Measurements from ENCODE around the gene NUP98.

Gene NUP98

GRCh38 chr11:3797329-3798090 is at the start of gene NUP98:
TSS of gene NUP98 (minus strand) at chr11:3797554. CDS start at chr11:3782117, 15,437 bp downstream.
- DNase-seq (ENCODE audit: low spot score): peak; percentile 100

- no peak for DNase-seq (ENCODE audit: low spot score)
These were observed 48.3 kb upstream of the NUP98 start for GRCh38 chr11:3845670-3846069.

GRCh38 chr11:3845246-3845645 is 47.9 kb upstream of the NUP98 start:
- DNase-seq (ENCODE audit: low spot score): no peak

- no peak for DNase-seq (ENCODE audit: low spot score)
These were observed 46.0 kb upstream of the NUP98 start for GRCh38 chr11:3843326-3843725.

- DNase-seq (ENCODE audit: low spot score): peak; percentile 92
These were observed 44.3 kb upstream of the NUP98 start for GRCh38 chr11:3841426-3842350.

GRCh38 chr11:3840870-3841425 is 43.6 kb upstream of the NUP98 start, which contains the start of gene RHOG:
TSS of gene RHOG (minus strand) at chr11:3840959. CDS start at chr11:3828138, 12,821 bp downstream.
- DNase-seq (ENCODE audit: low spot score): peak; percentile 63

- no peak for DNase-seq (ENCODE audit: low spot score)
These were observed 42.9 kb upstream of the NUP98 start for GRCh38 chr11:3840004-3840869.

- DNase-seq (ENCODE audit: low spot score): no peak
These were observed 41.1 kb upstream of the NUP98 start for GRCh38 chr11:3838504-3838903.

- no peak for DNase-seq (ENCODE audit: low spot score)
These were observed 40.4 kb upstream of the NUP98 start for GRCh38 chr11:3837793-3838192.

GRCh38 chr11:3836903-3837302 is 39.5 kb upstream of the NUP98 start:
- DNase-seq (ENCODE audit: low spot score): peak; percentile 70

- DNase-seq (ENCODE audit: low spot score): no peak
These were observed 38.4 kb upstream of the NUP98 start for GRCh38 chr11:3835751-3836150.

GRCh38 chr11:3834664-3835461 is 37.5 kb upstream of the NUP98 start:
- no peak for DNase-seq (ENCODE audit: low spot score)

GRCh38 chr11:3834349-3834663 is 37.0 kb upstream of the NUP98 start:
- DNase-seq (ENCODE audit: low spot score): no peak

GRCh38 chr11:3833449-3833848 is 36.1 kb upstream of the NUP98 start:
- no peak for DNase-seq (ENCODE audit: low spot score)

GRCh38 chr11:3832816-3833215 is 35.5 kb upstream of the NUP98 start:
- no peak for DNase-seq (ENCODE audit: low spot score)

- no peak for DNase-seq (ENCODE audit: low spot score)
These were observed 34.3 kb upstream of the NUP98 start for GRCh38 chr11:3831378-3832239.

GRCh38 chr11:3830730-3831129 is 33.4 kb upstream of the NUP98 start:
- no peak for DNase-seq (ENCODE audit: low spot score)

- no peak for DNase-seq (ENCODE audit: low spot score)
These were observed 32.7 kb upstream of the NUP98 start for GRCh38 chr11:3830088-3830487.

GRCh38 chr11:3827434-3828186 is 30.3 kb upstream of the NUP98 start:
- no peak for DNase-seq (ENCODE audit: low spot score)
